A673 (cell line): ENCODE data around the gene NOA1.

ENCODE experiments used
- EZH2 ChIP-seq: fragments of 200-600 bp; sonication (generic); IDR thresholded peaks from 2 replicates; pipeline ENCODE4 v1.6.1; 2017; ENCODE audit warnings: borderline replicate concordance, low read depth, mild to moderate bottlenecking, mixed read lengths, antibody characterized with exemption, low read length; ENCODE audit not compliant: poor library complexity, severe bottlenecking
- TF ChIP-seq, protein P1 (sequence below): fragments of 300-800, 200-600 bp; sonication (generic); conservative IDR thresholded peaks from 2 replicates; pipeline ENCODE4 v1.5.1; 2017; ENCODE audit warnings: low read depth, mild to moderate bottlenecking, antibody characterized with exemption, low read length, moderate library complexity, mixed read lengths

DNA sequence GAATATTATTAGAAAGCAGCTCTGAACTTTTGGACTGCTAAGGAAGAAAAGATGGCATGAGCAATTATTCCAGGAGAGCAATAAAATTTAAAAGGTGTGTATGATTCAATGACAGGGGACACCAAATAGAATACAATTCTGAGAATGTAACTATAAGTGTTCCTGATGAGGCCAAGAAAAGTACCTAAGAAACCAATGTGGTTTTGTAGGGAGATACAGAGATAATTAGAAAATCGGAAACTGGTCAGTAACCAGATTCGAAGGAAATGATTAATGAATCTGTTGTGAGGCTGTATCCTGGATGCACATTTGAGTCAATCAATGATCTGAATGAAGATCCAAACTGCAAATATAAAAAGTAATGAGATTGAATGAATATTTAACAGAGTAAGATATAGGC lies 6.0 kb downstream of the NOA1 start:
- TF ChIP-seq EZH2, result no peak
- TF ChIP-seq, protein P1, sequence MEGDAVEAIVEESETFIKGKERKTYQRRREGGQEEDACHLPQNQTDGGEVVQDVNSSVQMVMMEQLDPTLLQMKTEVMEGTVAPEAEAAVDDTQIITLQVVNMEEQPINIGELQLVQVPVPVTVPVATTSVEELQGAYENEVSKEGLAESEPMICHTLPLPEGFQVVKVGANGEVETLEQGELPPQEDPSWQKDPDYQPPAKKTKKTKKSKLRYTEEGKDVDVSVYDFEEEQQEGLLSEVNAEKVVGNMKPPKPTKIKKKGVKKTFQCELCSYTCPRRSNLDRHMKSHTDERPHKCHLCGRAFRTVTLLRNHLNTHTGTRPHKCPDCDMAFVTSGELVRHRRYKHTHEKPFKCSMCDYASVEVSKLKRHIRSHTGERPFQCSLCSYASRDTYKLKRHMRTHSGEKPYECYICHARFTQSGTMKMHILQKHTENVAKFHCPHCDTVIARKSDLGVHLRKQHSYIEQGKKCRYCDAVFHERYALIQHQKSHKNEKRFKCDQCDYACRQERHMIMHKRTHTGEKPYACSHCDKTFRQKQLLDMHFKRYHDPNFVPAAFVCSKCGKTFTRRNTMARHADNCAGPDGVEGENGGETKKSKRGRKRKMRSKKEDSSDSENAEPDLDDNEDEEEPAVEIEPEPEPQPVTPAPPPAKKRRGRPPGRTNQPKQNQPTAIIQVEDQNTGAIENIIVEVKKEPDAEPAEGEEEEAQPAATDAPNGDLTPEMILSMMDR, result no peak
